GM18873 (cell line): ENCODE results near the gene ALPK3.
"Not testable (repeated sequence)": the region's sequence is repeated elsewhere in the genome, so short reads cannot be mapped to it uniquely, and the experiment has no call there.

Experiments
- ATAC-seq: cut with Tn5 transposase; IDR thresholded peaks from one replicate; pipeline ENCODE4 v1.9.1; 2021; ENCODE audit warnings: mild to moderate bottlenecking, moderate library complexity, moderate number of reproducible peaks; ENCODE audit not compliant: unreplicated experiment, low FRiP score

The ALPK3 gene

GRCh38 chr15:84842781-84843180 lies 25.6 kb downstream of the ALPK3 start:
- ATAC-seq = no peak

DNA sequence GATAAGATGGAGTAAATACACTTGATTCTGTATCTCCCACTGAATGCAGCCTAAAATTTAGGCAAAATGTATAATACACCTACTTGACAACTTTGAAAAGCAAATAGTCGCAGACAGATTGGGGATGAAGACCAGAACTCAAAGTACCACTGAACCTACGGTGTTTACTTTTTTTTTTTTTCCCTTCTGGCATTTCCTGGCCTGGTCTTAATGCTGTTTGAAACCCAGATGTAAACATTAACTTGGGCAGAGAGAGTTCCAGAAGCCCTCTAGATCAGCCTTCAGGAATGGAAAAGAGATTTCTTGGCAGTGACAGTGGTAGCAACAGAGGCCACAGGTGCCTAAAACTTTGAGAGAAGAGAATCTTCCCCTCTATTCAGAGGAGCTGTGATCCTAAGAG lies 27.8 kb downstream of the ALPK3 start:
- ATAC-seq = no peak

DNA sequence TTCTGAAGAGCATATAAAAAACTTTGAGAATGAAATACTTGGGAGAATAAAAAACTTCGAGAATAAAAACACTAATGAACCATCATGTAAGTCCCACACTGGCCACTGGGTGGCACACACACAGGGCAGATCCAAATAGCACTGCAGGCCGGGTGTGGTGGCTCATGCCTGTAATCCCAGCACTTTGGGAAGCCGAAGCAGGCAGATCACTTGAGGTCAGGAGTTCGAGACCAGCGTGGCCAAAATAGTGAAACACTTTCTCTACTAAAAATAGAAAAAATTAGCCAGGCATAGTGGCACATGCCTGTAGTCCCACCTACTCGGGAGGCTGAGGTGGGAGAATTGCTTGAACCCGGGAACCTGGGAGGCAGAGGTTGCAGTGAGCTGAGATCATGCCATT lies 28.5 kb downstream of the ALPK3 start:
- not testable (repeated sequence) for ATAC-seq

- ATAC-seq = no peak
Measured at GRCh38 chr15:84846269-84846668, 29.1 kb downstream of the ALPK3 start.

DNA sequence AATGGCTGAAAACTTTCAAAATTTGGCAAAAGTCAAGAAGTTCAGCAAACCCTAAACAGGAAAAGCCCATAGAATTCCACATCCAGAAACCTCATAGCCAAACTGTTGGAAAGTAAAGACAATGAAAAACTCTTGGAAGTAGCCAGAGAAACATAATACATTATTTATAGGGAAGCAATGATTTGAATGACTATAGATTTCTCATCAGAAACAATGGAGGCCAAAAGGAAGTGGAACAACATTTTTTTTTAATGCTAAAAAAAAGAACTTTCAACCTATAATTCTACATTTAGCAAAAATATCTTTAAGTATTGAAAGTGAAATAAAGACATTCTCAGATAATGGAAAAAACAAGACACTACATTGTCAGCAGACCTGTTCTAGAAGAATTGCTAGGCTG lies 30.2 kb downstream of the ALPK3 start:
- ATAC-seq = no peak

- ATAC-seq = no peak
Measured at GRCh38 chr15:84852212-84852611, 35.1 kb downstream of the ALPK3 start.

- ATAC-seq = no peak
Measured at GRCh38 chr15:84855136-84855535, 38.0 kb downstream of the ALPK3 start.

- no peak for ATAC-seq
Measured at GRCh38 chr15:84855765-84856164, 38.6 kb downstream of the ALPK3 start.

GRCh38 chr15:84856731-84857417 lies 39.7 kb downstream of the ALPK3 start:
- ATAC-seq = no peak

- no peak for ATAC-seq
Measured at GRCh38 chr15:84857418-84858004, 40.4 kb downstream of the ALPK3 start.

DNA sequence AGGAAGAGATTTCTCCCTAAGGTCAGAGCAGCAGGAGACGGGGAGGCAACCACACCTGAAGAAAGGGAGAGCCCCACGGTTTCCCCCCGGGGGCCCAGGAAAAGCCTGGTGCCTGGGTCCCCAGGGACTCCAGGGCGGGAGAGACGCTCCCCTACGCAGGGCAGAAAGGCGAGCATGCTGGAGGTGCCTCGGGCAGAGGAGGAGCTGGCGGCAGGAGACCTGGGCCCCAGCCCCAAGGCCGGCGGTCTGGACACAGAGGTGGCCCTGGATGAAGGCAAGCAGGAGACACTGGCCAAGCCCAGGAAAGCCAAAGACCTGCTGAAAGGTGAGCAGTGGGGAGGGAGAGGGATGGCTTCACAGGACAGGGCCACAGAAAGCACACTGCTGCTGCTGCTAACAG lies 41.1 kb downstream of the ALPK3 start:
- ATAC-seq = no peak

GRCh38 chr15:84859144-84859543 lies 42.0 kb downstream of the ALPK3 start:
- no peak for ATAC-seq

GRCh38 chr15:84859651-84860050 lies 42.5 kb downstream of the ALPK3 start:
- ATAC-seq = no peak

DNA sequence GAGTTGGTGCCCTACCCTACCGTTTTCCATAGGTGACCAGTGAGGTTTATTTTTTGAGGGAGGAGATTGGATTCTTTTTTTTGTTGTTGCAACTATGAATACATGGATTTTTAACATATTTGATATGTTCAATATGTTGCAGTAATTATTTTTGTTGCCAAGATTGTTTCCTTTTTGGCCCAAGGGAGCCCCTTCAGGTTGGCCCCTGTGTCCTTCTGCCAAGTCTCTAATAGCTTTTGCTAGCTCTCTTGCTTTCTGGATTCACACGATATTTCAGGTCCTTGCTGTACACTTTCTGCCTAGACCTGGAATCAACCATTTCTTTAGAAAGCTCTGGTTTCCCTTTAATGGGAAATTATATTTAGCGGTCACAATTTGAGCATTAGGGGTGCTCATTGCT lies 44.6 kb downstream of the ALPK3 start:
- no peak for ATAC-seq

DNA sequence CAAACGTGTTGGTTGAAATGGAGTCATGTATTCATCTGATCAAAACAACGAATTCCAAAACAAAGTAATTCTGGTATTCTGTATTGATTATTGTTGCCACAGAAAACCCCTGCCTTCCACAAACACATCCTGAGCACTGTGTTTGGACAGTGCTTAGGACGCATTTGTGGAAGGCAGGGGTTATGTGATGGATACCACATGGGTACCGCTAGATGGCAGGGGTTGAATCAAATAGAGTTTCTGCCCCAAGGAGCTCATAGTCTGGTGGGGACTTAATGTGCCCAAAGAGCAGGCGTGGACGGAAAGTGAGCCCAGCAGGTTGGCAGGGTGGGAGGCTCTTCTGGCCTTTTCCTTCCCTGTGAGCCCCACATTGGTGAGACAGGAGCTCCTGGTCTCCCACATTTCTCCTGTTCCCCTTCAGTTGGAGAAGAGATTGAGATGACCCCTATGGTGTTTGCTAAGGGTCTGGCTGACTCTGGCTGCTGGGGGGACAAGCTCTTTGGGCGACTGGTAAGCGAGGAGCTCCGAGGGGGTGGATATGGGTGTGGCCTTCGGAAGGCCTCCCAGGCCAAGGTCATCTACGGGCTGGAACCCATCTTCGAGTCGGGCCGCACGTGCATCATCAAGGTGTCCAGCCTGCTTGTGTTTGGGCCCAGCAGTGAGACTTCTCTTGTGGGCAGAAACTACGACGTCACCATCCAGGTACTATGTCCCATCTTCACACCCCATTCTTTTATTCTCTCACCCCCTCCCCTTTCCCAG lies 45.2 kb downstream of the ALPK3 start:
- ATAC-seq = no peak

- no peak for ATAC-seq
Measured at GRCh38 chr15:84863565-84864443, 46.6 kb downstream of the ALPK3 start.

DNA sequence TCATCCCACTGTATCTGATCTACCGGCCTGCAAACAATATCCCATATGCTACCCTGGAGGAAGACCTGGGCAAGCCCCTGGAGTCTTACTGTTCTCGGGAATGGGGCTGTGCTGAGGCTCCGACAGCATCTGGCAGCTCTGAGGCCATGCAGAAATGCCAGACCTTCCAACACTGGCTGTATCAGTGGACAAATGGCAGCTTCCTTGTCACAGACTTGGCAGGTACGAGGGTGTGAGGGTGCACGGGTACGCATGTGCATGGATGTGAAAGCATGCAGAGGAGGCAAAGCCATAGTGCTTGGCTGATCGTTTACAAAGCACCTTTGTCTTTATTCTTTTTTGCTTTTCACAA lies 47.3 kb downstream of the ALPK3 start:
- ATAC-seq = no peak

DNA sequence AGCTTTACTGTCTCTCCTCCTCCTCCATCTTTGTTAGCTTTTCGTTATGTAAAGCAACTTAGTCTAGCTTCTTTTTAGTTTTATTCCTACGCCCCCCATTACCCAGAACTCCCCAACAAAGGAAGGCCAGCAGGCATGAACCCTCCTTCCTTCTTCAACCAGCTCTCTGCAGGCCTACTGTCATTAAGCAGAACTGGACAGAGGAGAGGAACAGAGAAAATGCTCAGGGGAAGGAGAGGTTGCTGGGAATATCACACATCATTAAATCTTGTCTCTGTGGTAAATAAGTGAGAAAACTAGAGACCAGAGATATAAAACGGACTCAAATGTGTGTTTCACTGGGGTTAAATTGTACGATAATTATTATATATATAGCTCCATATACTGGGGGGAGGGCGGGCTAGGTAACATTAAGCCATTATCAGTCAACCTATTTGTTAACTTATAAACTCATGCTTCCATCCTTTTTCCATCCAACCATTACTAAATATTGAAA lies 48.0 kb downstream of the ALPK3 start:
- ATAC-seq = no peak

GRCh38 chr15:84868037-84868880 lies 51.1 kb downstream of the ALPK3 start:
- ATAC-seq = no peak

DNA sequence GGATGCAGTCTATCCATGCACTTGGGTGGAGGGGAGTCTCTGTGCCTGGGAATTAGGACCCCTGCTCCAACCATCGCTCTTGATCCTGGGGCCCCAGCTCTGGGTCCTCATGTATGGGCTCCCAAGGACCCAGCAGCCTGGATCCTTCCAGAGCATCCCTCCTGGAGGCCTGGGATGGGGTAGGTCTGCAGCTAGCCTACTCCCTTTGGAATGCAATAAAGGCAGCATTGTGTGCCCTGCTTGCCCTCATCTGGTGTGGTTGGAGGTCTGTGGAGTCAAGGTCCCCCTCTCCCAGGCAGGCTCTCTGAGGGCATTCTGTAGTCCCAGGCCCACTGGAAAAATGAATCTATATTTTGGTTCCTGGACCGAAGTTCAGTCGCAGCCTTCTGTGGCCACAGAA lies 52.4 kb downstream of the ALPK3 start:
- no peak for ATAC-seq
